HG02884 (cell line): ENCODE results near the gene XRCC3.
A peak's percentile ranks its signal among the peaks of the same experiment; 100 is the strongest.

ENCODE experiments used
- ATAC-seq: cut with Tn5 transposase; IDR thresholded peaks from one replicate; pipeline ENCODE4 v1.9.1; 2021; ENCODE audit warnings: mild to moderate bottlenecking, moderate library complexity; ENCODE audit not compliant: unreplicated experiment

XRCC3 gene

DNA sequence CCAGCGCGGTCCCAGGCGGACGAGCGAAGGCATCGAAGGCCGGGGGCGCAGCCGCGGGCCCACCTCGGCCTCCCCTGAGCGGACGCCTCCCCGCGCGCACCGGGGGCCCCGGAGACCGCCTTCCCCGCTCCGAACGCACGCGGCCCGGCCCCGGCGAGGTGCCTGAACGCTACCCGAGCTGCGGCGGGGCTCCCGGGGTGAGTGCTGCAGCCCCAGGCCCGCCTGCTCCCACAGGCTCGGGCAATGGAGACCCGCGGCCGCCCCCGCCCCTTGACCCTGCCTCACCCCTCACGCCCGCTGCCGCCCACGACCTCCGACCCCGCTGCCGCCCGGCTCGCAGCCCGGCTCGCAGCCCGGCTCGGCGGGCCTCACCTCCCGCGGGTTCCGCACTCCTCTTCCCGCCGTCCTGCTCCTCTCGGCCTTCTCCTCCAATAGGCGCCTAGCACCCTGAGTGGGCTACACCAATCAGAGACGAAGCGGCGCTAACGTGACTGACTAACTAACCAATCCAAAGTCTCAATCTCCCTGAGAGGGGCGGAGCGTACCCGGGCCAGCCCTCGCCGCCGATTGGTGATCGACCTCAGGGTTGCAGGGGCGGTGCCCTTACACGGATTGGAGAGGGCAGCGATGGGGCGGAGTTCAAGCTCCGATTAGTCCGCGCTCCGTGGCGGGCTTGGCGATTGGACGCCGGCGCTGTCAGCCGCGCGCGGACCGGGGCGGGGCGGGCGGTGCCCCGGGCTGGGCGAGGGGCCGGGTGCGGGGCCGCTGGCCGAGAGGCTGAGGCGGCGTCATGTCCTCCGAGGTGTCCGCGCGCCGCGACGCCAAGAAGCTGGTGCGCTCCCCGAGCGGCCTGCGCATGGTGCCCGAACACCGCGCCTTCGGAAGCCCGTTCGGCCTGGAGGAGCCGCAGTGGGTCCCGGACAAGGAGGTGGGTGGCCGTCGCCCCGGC lies at the start of gene XRCC3, which contains the start of gene ZFYVE21:
XRCC3 (minus strand) TSS at position 400 of the 949 bp plus-strand sequence. CDS start 4,364 bp downstream, outside the sequence.
ZFYVE21 (plus strand) TSS at position 759 of the 949 bp plus-strand sequence; CDS start at position 791, 32 bp downstream.
- ATAC-seq: peak; percentile 95

DNA sequence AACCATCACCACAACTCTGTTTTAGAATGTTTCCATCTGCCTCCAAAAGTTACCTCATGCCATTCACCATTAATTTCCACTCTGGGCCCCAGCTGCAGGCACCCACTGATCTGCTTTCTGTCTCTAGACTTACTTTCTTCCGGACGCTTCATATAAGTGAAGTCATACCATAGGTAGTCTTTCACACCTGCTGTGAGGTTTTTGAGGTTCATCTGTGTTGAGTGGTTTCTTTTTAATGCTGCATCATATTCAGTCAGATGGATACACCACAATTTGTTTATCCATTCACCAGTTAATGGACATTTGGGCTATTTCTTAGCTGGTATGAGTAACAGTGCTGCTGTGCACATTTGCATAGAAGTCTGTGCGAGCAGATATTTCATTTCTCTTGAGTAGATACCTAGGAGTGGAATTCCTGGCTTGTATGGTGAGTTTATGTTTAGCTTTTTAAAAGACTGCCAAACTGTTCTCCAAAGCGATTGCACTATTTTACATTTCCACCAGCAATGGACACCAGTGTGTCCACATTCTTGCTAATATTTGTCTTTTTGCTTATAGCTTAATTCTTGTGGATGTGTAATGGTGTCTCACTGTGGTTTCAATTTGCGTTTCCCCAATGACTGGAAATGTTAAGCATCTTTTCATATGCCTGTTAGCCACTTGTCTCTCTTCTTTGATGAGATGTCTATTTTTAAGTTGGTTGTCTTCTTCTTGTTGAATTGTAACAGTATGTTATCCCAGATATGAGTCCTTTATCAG lies 48.7 kb upstream of the XRCC3 start:
- peak; percentile 65 for ATAC-seq

DNA sequence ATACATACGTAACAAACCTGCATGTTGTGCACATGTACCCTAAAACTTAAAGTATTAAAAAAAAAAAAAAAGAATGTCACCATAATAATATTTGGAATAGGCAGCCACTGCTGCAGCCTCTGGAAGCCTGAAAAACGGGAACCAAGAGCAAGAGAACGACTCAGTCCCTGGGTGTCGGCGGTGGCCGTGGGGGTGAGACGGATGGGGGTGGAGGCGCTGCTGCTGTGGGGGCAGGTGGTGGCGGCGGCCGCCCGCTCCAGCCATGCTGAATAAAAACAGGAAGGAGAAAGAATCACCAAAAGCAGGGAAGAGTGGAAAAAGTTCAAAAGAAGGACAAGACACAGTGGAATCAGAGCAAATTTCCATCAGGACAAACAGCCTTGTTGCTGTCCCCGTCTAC lies 47.3 kb upstream of the XRCC3 start:
- no peak for ATAC-seq

DNA sequence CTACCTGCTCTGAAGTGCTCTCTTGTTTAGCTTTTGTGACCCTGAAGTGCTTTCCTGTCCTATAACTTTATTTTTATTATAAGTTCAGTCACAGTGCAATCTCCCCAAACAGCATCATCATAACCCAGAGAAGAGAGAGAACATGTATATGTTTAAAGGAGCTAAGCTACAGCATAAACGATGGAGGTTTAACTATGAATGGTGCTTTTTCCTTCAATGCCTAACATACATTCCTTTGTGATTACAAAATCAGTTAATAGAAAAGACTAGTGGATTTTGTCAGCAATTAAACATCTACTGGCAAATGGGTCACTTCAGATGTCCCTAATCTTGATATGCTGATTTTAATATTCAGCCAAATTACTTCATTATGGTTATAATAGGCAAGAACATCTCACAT lies 46.8 kb upstream of the XRCC3 start:
- ATAC-seq: no peak

GRCh38 chr14:103758059-103758776 lies 43.0 kb upstream of the XRCC3 start:
- no peak for ATAC-seq

DNA sequence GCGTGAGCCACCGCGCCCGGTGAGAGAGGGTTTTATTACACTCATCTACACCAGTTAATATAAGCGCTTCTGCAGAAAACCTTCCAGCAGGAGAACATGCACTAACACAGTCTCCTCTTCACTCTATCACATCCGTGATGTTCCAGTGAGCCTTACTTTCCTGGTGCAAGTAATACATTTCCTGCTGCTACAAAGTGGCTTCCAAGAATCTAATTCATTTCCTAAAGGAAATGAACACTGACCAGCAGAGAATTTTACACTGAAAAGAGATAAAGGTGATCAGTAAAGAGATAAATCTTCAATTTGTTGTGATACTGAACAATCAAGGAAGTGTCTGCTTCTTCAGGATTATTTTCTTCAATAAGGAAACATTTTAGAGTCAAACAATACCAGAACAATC lies 39.8 kb upstream of the XRCC3 start:
- ATAC-seq: no peak

- ATAC-seq: no peak
Measured at GRCh38 chr14:103753774-103754173, 38.5 kb upstream of the XRCC3 start.

- ATAC-seq: no peak
Measured at GRCh38 chr14:103749860-103750259, 34.6 kb upstream of the XRCC3 start.

GRCh38 chr14:103749452-103749851 lies 34.2 kb upstream of the XRCC3 start:
- ATAC-seq: no peak

DNA sequence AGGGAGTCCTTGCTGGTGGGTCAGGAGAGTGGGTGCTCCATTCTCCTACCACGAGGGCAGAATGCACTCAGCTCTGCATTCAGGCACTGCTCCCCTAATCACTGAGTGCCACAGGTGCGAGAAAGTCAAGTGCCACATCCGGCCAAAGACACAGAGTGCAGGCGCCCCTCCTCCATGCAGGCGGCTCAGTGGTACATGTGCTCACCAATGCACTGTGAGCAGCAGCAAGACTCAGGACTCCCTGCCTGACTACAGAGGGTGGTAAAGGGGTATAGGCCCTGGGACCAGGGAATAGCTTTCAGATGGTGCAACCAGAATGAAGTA lies 33.2 kb upstream of the XRCC3 start:
- ATAC-seq: no peak

DNA sequence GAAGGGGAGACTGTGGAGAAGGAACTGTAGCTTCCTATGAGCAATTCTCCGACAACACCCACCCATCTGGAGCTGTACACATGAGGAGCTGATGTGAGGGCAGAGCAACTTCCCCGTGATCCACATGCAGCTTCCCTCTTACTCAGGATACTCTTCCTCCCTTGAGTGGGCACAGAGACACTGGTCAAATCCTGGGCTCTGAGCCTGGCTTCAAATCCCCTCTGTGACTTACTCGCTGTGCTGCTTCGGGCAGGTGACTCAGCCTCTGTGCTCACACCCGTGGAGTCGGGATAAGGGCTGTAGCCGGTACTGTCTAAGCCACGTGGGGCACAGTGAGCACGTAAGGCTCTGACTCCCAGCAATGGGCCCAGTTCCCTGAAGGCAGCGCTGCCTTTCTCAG lies 31.4 kb upstream of the XRCC3 start:
- ATAC-seq: no peak

DNA sequence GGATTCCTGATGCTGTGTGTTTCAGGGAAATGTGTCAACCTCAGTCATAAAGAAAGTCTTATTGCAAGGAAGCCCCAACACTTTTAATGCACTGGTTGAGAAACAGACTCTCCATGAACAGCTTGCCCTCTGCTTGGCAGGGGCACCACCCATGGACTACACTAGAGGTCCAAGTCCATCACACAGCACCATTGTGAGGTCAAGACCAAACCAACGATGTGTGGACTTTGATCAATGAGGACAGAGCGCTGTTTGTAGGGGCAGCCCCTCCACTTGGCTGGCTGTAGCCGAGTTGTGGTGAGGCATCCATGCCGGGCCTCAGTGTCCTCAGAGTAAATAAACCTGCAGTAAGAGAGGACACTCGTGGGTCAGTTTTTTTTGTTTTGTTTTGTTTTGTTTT lies 30.2 kb upstream of the XRCC3 start:
- ATAC-seq: no peak

GRCh38 chr14:103744621-103745395 lies 29.6 kb upstream of the XRCC3 start:
- ATAC-seq: no peak

DNA sequence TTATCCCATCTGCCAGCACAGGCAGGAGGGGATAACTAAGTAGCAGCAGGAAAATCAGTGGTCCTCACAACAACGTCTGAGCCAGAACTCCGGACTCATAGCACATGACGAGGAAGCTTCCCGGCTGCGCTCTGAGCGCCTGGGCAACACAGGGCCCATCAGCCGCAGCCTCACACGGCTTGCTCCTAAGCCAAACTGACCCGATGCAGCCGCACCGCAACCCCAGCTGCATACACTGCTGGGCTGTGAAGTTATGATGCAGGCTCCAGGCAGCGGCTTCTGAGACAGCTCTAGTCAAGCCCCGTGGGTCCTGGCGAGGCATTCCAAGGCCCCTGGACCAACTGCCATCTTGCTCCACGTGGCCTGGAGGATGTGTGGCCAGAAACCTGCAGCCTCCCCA lies 28.4 kb upstream of the XRCC3 start:
- no peak for ATAC-seq

DNA sequence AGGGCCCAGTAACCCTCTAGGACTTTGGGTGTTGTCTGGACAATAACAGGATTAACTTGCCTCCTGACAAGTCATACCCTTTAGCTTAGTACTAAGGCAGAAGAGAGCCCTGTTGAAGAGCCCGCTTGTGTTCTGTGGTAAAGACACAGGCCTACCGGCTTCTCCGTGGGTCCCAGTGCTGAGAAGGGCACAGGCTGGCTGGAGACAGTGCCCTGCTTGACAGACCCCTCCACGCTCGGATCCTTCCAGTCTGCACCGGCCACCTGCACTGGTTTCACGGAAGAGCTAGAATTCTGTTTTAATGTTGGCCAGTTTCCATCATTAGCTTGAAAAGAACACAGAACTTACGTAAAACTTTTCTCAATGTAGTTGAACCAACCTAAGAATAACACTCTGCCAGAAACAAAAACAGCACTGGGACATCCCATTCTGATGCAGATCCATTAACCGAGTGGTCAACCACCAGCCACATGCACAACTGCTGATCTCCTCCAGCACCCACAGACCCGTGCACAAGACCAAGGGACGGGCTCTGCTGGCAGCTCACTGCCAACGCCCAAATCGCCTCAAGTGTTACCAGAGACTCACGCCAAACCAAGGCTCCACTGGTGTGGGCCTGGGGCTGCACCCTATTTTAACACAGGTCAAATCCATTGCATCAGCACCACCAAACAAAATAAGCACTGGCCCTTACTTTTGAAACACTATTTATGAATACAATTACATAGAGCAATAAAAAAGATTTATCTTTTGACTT lies 27.4 kb upstream of the XRCC3 start:
- no peak for ATAC-seq

DNA sequence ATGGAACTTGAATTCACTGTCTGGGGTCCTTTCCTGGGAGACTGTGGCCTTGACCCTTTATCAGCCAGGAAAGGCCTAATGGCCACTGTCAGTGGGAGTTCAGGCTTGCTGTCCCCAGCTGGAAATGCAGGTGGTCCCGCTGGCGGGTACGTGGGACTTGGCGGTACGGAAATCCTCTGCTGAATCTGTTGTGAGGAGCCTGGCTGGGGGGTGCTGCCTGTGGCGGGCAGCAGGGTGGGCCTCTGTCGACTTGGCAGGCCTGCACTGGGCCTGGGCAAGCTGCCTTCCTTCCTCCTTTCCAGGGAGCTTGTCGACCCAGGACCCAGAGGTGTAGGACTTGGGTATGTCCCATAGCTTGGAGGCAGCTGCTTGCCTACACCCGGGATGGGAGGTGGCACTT lies 26.6 kb upstream of the XRCC3 start:
- no peak for ATAC-seq

DNA sequence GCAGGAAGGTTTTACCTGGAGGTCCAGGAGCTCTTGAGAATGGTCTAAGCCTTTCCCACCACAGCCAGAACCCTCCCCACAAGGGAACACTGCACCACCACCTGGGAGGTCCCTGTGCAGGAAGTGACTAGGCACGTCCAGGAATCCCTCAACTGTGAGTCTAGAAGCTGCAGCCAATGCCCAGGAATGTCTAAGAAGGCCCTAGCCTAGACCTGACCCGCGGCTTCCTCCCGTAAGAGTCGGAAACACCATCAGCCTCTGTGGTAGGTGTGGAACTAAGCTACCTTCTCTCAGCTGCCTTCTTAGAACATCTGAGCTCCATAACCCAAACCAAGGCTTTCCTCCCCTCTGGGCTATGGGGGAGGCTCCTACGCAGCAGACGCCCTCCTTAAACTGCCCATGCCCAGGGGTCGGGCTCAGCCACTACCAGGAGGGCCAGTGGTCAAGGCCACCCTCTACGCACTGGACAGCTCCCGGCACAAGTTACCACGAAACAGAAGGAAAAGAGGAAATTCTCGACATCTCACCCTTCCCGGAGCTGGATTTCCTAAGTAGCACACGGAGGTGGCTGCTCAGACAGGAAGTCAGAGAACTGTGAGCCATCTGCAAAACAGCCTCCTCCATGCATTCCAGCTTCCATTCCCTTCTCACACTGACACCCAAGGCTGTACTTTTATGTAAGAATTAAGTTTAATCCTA lies 25.9 kb upstream of the XRCC3 start:
- ATAC-seq: no peak

DNA sequence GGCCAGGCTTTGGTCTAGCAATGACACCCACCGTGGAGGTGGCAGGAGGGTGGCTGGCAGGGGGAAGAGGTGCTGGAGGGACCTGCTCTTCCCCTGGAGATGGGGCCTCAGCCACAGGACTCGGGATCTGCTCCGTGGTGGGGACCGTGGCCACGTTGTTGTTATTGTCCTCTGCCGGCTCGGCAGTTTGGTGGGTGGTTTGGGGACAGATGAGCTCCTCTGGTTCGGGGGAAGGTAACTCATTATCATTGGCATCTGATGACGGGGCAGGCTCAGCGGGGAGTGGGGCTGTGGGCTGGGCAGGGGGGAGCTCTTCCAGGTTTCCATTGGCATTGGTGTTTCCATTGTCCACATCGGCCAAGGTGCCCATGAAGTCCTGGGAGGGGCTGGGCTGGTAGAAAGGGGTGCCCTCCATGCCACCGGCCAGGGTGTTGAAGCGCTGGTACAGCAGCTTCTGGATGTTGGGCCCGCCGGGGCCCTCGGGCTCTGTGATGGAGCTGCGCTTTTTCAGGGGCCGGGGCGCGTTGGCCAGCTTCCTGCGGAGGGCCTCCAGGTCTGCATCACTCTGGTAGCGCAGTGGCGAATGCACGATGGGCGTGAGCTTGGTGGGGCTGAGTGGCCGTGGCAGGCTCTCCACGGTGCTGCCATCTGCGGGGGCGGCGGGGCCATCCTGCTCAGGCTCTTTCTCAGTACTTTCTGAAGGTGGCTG lies 24.7 kb upstream of the XRCC3 start:
- ATAC-seq: no peak

DNA sequence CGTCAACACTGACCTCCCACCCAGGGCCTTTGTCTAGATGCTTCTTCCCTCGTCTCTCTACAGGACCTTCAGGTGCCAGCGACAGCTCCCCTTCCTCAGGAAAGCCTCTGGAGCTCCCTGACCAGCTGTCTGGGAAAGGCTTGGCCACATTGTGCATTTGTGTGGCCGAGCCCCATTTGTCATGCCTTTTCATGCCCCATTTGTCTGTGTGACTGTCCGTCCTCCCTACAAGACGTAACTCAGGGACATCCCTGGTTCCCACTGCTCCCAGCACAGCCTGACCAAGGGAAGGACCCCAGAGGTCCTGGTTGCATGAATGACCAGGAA lies 24.2 kb upstream of the XRCC3 start:
- no peak for ATAC-seq
